ENCODE data around the gene NAA10. TPM values are rescaled to one million over a fixed set of nuclear protein-coding genes. Genes with fewer than 3 reads are reported as not detected.

Gene NAA10
- total and polyA plus RNA-seq, 2 of the 13 experiments (the other 11 are each of a cell fraction or from before 2014, with no cell fraction given), result 49.2 to 51.7 TPM

DNA sequence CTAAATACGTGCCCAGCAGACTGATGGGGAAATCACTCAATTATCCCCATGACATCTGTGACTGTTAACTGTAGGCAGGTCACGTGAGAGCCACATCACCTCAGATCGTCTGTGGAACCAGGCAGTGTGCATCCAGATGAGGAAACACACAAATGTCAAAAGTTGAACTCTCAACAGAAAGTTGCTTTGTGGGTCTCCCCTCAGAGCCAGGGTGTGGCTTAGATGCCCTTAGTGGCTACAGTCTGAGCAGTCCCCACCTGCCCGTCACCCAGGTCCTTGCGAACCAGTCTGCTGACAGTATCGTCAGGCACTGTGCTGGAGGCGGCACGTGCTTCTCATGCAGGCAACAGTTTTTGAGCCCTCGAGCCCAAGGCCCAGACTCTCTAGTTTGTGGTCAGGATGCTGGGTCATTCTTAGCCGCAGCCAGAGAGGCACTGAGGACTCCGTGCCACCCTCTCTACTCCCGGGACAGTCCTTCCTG lies 48.5 kb upstream of the NAA10 start:
- BruUV-seq (replicated peaks), result no TSS peak
- H4K20me1 ChIP-seq (ENCODE audit: insufficient read depth, low read length), result no peaks in the 10 kb centered on the region
- POLR2A ChIA-PET, result no interaction called here
- no peak overlapping the region for H2AFZ ChIP-seq (ENCODE audit: low read length)
- peaks cover 16% of the 10 kb centered on the region for H3K4me1 ChIP-seq (ENCODE audit: insufficient read depth, low read length)
- H3K9ac ChIP-seq (ENCODE audit: insufficient read depth, low read depth, low read length), result no peak overlapping the region
- DNase-seq (ENCODE audit: low spot score) (no peak), FAIRE-seq (no peak), ATAC-seq (no peak)
- no peaks in the 10 kb centered on the region for H3K9me3 ChIP-seq (ENCODE audit: low read length)
- intact Hi-C loops (cut with micrococcal nuclease; ENCODE audit: unreplicated experiment) (no loop called here), in situ Hi-C loops (cut with HindIII; ENCODE audit: extremely low pct_ligation_motif_present, low pct_unique_long_range_greater_than_20kb) (no loop called here)
- no peak overlapping the region for H3K4me2 ChIP-seq (ENCODE audit: low read depth, low read length)
- no CpG with 5 or more reads among the region's 12 CpGs for WGBS (ENCODE audit: low lambda C conversion rate)
- no peaks in the 10 kb centered on the region for H3K79me2 ChIP-seq (ENCODE audit: insufficient read depth, low read length)
- TF ChIP-seq KDM6A (CRISPR knock-in tag; IDR thresholded peaks at IDR 0.05; ENCODE audit: low read depth), result no peak
- no peak for TF ChIP-seq IRF2 (CRISPR knock-in tag; IDR thresholded peaks at IDR 0.05)
- TF ChIP-seq PAX8 (CRISPR knock-in tag; IDR thresholded peaks at IDR 0.05; ENCODE audit: borderline replicate concordance), result no peak
- TF ChIP-seq SP4 (CRISPR knock-in tag; IDR thresholded peaks at IDR 0.05), result no peak
- TF ChIP-seq TMF1 (CRISPR knock-in tag; IDR thresholded peaks at IDR 0.05; ENCODE audit: low read depth), result no peak
- TF ChIP-seq, protein P1, sequence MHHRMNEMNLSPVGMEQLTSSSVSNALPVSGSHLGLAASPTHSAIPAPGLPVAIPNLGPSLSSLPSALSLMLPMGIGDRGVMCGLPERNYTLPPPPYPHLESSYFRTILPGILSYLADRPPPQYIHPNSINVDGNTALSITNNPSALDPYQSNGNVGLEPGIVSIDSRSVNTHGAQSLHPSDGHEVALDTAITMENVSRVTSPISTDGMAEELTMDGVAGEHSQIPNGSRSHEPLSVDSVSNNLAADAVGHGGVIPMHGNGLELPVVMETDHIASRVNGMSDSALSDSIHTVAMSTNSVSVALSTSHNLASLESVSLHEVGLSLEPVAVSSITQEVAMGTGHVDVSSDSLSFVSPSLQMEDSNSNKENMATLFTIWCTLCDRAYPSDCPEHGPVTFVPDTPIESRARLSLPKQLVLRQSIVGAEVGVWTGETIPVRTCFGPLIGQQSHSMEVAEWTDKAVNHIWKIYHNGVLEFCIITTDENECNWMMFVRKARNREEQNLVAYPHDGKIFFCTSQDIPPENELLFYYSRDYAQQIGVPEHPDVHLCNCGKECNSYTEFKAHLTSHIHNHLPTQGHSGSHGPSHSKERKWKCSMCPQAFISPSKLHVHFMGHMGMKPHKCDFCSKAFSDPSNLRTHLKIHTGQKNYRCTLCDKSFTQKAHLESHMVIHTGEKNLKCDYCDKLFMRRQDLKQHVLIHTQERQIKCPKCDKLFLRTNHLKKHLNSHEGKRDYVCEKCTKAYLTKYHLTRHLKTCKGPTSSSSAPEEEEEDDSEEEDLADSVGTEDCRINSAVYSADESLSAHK (CRISPR knock-in tag; IDR thresholded peaks at IDR 0.05; ENCODE audit: borderline replicate concordance), result no peak
- no peak for TF ChIP-seq PAXIP1 (CRISPR knock-in tag; conservative IDR thresholded peaks at IDR 0.05)
- TF ChIP-seq ZBTB37 (CRISPR knock-in tag; IDR thresholded peaks at IDR 0.05), result no peak
- TF ChIP-seq ZNF326 (CRISPR knock-in tag; IDR thresholded peaks at IDR 0.05; ENCODE audit: borderline replicate concordance), result no peak
- no peak for TF ChIP-seq JUND (CRISPR knock-in tag; IDR thresholded peaks at IDR 0.05)
- TF ChIP-seq ZNF781 (CRISPR knock-in tag; IDR thresholded peaks at IDR 0.05; ENCODE audit: borderline replicate concordance, not compliant biosample characterization), result no peak
- H3K27me3 ChIP-seq (ENCODE audit: control insufficient read depth in 1 of 2, insufficient read depth in 2 of 2, low read length in 2 of 2), result no peaks in the 10 kb centered on the region
- no peak overlapping the region for H3K4me3 ChIP-seq (replicated peaks in 1 of 3; ENCODE audit: insufficient read depth in 1 of 3, low read depth in 2 of 3, low read length in 3 of 3)
- H3K27ac ChIP-seq (ENCODE audit: extremely low read length, insufficient read depth, low read length), result no peak overlapping the region
- CTCF ChIA-PET (ENCODE audit: low intra/inter-chr PET ratio, low total read pairs), result no interaction called here
- H3K36me3 ChIP-seq (replicated peaks in 1 of 2; ENCODE audit: control insufficient read depth in 1 of 2, insufficient read depth in 2 of 2, low read length in 2 of 2), result no peaks in the 10 kb centered on the region
